Bladder microvascular endothelial cell (primary cell): Measurements from ENCODE around the gene MTCH2. TPM values are rescaled to one million over a fixed set of nuclear protein-coding genes. Genes with fewer than 3 reads are reported as not detected.

Source experiments
- total RNA-seq: library from RNA; depleted of rRNA; stranded (reverse); fragments of >200 nt; gene quantifications from 2 replicates; pipeline ENCODE4 v1.2.3, GENCODE V29; 2014

Gene MTCH2
- 50.5 and 141 TPM in 2 replicates for total RNA-seq

DNA sequence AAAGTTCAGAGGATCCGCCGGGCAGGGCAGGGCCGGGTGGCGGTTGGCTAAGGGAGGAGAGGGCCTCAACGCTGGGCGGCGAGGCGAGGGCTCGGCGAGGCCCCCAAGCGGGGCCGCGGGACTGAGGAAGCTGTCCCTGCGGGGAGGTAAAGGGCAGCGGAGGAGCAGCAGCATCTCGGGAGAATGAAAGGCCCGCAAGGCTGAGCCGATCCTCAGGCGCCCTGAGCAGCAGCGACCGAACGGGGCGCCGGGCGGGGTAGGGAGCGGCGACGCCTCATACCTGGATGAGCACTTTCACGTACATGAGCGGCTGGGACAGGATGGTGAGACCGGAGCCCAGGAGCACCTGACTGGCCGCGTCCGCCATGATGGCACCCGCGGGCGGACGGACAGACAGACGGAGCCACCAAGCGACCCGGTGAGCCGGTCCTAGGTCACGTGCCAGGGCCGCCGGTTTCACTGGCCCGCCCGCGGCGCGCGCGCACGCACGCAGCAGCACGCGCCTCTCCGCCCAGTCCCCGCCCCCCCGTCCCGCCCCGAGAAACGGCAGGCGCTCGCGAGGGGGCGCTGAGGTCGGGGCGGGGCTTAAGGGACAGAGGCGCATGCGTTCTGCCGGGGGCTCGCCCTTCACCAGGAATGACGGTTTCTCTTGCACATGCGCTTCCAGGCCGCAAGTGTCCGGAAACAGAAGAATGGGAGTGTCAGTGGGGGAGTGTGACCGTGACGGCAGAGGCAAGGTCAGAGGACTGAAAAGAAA lies at the start of gene MTCH2:
Gene MTCH2 (minus strand): TSS at position 461 of the 757 bp plus-strand sequence. CDS start 94 bp downstream, at position 367.

DNA sequence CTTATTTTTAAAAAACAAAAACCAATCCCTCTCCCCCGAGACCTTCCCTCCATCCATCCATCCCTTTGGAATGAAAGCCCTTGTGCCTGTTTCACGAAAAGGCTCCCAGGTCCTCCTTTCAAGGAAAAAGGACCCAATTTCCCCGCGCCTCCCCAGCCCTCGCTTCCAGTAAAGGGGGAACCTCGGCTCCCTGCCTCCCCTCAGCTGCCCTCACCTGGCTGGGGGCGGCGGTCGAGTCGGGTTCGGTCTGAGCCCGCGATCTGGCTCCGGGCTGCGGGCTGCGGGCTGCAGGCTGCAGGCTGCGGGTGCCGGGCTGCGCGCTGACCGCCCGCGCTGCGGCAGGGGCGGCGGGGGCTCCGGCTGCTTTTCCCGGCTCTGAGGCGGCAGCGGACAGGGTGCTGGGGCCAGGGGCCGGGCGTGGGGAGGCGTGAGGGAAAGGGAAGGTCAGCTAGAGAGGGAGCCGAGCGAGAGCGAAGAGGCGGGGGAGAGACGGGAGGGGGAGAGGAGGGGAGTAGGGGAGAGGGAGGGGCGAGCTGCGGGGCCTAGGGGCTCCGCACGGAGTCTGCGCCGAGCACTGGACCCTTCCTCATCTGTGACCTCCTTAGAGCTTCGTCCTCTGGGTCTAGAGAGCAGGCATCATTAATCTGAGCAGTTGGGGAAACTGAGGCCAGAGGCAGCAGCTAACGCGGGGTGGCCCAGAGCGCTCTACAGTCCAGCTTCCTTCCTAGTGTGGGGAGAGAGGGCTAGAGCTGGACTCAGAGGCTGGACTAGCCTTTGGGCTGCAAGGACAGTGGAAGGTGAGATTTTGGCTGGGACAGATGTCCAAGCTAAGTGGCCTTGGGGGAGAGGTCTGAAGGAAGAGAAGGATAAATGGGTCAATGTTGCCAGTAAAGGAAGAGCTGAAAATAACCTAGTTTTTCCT lies 48.2 kb downstream of the MTCH2 start, which contains the start of gene C1QTNF4:
Gene C1QTNF4 (minus strand): TSS at position 478 of the 922 bp plus-strand sequence. CDS start 3,601 bp downstream, outside the sequence.

DNA sequence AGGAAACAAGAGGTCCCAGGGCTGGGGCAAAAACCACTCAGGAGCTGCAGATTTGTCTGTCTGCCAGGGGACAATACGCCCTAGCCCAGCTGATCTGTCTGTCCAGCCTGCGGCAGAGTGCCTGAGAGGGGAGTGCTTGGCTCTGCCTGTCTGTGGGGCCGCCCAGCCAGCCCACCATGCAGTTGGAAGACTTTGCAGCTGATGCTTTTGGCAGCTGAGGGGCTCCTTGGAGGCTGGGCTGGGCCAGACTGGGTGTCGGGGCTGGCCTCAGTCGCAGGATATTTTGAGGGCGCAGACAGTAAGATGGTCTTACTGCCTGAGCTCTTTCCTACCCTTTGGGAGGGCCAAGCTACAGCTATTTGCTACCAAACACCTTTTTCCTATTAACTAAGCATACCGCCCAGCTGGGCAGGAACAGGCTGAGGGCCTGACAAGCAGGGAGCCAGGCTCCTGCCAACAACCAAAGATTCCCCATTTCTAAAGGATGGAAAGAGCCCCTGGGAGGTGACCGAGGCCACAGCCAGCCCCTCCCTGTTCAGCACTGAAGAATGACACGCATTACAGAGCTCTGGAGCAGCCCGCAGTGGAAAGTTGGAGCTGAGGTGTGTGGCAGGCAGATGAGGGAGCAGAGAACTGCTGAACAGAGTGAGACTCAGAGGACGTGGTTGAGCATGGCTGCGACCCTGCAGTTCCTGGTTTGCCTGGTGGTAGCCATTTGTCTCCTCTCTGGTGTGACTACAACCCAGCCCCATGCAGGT lies 56.1 kb downstream of the MTCH2 start, which contains the start of gene FAM180B:
Gene FAM180B (plus strand): TSS at position 581 of the 758 bp plus-strand sequence. CDS start 91 bp downstream, at position 672.

DNA sequence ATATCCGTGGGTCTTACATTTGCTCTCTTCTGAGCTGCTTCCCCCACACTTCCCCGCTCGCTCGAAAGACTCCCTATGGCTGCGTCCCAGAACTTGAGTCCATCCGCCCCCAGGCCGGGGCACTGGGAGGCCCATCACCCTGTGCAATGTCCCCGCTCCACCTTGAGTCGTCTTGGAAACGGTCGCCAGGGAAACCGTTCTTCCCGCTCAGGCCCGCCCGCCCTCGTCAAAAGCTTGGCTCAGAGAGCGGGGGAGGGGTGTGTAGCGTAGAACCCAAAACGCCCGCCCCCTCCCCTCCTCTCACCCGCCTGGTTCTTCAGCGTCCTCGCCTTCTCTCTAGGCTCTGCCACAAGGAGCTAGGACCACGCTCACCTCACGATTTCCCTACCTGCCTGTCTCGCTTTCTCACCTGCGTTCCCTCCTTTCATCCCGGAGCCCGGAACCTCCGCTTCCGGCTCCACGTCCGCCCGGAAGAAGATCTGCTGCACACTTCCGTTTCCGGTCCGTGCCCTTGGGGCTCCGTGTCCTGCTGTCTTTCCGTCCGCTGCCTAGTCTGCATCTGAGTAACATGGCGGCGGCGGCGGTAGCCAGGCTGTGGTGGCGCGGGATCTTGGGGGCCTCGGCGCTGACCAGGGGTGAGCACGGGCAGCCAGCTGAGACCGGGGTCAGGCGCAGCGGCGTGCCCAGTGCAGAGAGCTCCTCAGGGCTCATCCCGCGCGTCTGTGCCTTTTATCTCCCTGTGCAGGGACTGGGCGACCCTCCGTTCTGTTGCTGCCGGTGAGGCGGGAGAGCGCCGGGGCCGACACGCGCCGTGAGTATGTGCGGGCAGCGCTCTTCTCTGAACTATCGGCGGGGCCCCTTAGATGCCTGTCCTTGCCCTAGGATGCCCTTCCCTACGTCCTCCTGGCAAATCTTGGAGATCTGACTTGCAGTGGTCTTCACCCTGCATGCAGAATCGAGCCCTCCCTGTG lies 63.5 kb downstream of the MTCH2 start, which contains the start of the genes KBTBD4 and NDUFS3:
Gene KBTBD4 (minus strand): TSS at position 447 of the 971 bp plus-strand sequence. CDS start 19 bp downstream, at position 428.
Gene NDUFS3 (plus strand): TSS at position 551 of the 971 bp plus-strand sequence. CDS start 18 bp downstream, at position 569.

Other genes with a start within 250 kb of the MTCH2 start
- gene SLC39A13, start 234.0 kb downstream of the MTCH2 start, total RNA-seq, result 41.8 and 63.9 TPM in 2 replicates
- gene PSMC3, start 216.1 kb downstream of the MTCH2 start, total RNA-seq, result 210 and 222 TPM in 2 replicates
- 0.25 and 0.32 TPM in 2 replicates for gene RAPSN, start 193.4 kb downstream of the MTCH2 start, total RNA-seq
- gene CELF1, start 89.4 kb downstream of the MTCH2 start, total RNA-seq, result 49.2 and 119 TPM in 2 replicates
- 53.9 and 71.5 TPM in 2 replicates for gene PTPMT1, start 77.0 kb downstream of the MTCH2 start, total RNA-seq
- gene KBTBD4, start 63.6 kb downstream of the MTCH2 start, total RNA-seq, result 18.6 and 30.9 TPM in 2 replicates
- gene NDUFS3, start 63.5 kb downstream of the MTCH2 start, total RNA-seq, result 51.6 and 58.1 TPM in 2 replicates
- not detected in 2 replicates for gene FAM180B, start 55.9 kb downstream of the MTCH2 start, total RNA-seq
- 0.13 and 0.16 TPM in 2 replicates for gene C1QTNF4, start 48.1 kb downstream of the MTCH2 start, total RNA-seq
- gene AGBL2, start 72.8 kb upstream of the MTCH2 start, total RNA-seq, result 0.31 and 0.32 TPM in 2 replicates
- gene FNBP4, start 124.8 kb upstream of the MTCH2 start, total RNA-seq, result 31.6 and 70.3 TPM in 2 replicates
- 17.0 and 34.0 TPM in 2 replicates for gene NUP160, start 205.8 kb upstream of the MTCH2 start, total RNA-seq